CD14-positive monocyte (primary cell): ENCODE measurements around the gene MYO16. TPM values are rescaled to one million over a fixed set of nuclear protein-coding genes. Genes with fewer than 3 reads are reported as not detected.

Experiments
- DNase-seq, 3 donors: peaks; one replicate each; pipeline ENCODE4 v3.0.0-alpha.2; 2011 to 2022
- H2AFZ ChIP-seq: 2 replicates; pipeline ENCODE4 v1.6.0; 2012; ENCODE audit warnings: mild to moderate bottlenecking, low read depth, low read length, inconsistent platforms; ENCODE audit not compliant: insufficient read depth, poor library complexity, severe bottlenecking
- H3K27ac ChIP-seq, 2 donors: 1 replicate in 1 of 2; 2 replicates in 1 of 2; pipeline ENCODE4 v1.5.1; 2012 to 2013; ENCODE audit warnings: low read length in 2 of 2, control low read depth in 1 of 2, inconsistent platforms in 1 of 2, low read depth in 1 of 2, mild to moderate bottlenecking in 1 of 2
- H3K27me3 ChIP-seq, 2 donors: one replicate each; pipeline versions ENCODE4 v1.6.0 to v1.6.1; 2011 to 2013; ENCODE audit warnings: low read length in 2 of 2; ENCODE audit not compliant: control insufficient read depth in 2 of 2, insufficient read depth in 2 of 2
- H3K36me3 ChIP-seq, 2 donors: replicated peaks in 1 of 2; 1 replicate in 1 of 2; 2 replicates in 1 of 2; pipeline versions ENCODE4 v1.5.1 to v1.6.1; 2012 to 2013; ENCODE audit warnings: low read length in 2 of 2, control low read depth in 1 of 2, inconsistent platforms in 1 of 2, mild to moderate bottlenecking in 1 of 2; ENCODE audit not compliant: insufficient read depth in 2 of 2, control insufficient read depth in 1 of 2
- H3K4me1 ChIP-seq, 2 donors: 1 replicate in 1 of 2; 2 replicates in 1 of 2; pipeline versions ENCODE4 v1.5.1 to v1.6.1; 2012 to 2013; ENCODE audit warnings: low read length in 2 of 2, control low read depth in 1 of 2, inconsistent platforms in 1 of 2, mild to moderate bottlenecking in 1 of 2, moderate library complexity in 1 of 2; ENCODE audit not compliant: insufficient read depth in 2 of 2, control insufficient read depth in 1 of 2
- H3K4me2 ChIP-seq: replicated peaks from 2 replicates; pipeline ENCODE3; 2012; ENCODE audit warnings: low read length, moderate library complexity, mild to moderate bottlenecking; ENCODE audit not compliant: poor library complexity, severe bottlenecking; ENCODE audit errors: extremely low read depth
- H3K4me3 ChIP-seq, 3 experiments: fragments of 200-600 bp in 1 of 3; sonication (generic) in 1 of 3; replicated peaks in 1 of 3; 1 replicate in 2 of 3; 2 replicates in 1 of 3; pipeline ENCODE4 v1.5.1; 2011 to 2013; ENCODE audit warnings: low read length in 3 of 3, mild to moderate bottlenecking in 3 of 3, control low read depth in 2 of 3, low read depth in 2 of 3, inconsistent platforms in 1 of 3, moderate library complexity in 1 of 3
- H3K79me2 ChIP-seq: 2 replicates; pipeline ENCODE4 v1.6.0; 2012; ENCODE audit warnings: mild to moderate bottlenecking, control low read depth, inconsistent platforms, low read length, moderate library complexity; ENCODE audit not compliant: insufficient read depth
- H3K9ac ChIP-seq: 2 replicates; pipeline ENCODE4 v1.6.0; 2017; ENCODE audit warnings: low read length, mild to moderate bottlenecking; ENCODE audit not compliant: insufficient read depth, poor library complexity, severe bottlenecking
- H3K9me3 ChIP-seq, 2 donors: replicated peaks in 1 of 2; 1 replicate in 1 of 2; 2 replicates in 1 of 2; pipeline versions ENCODE4 v1.5.1 to v1.6.1; 2012 to 2013; ENCODE audit warnings: low read length in 2 of 2, control low read depth in 1 of 2; ENCODE audit not compliant: control insufficient read depth in 1 of 2, insufficient read depth in 1 of 2
- H4K20me1 ChIP-seq: 2 replicates; pipeline ENCODE4 v1.6.0; 2012; ENCODE audit warnings: mild to moderate bottlenecking, low read length, control low read depth, moderate library complexity; ENCODE audit not compliant: insufficient read depth
- H3K27ac Mint-ChIP-seq, 7 donors: one replicate each; pipeline ENCODE4 v1.8.0; 2020; ENCODE audit warnings: mild to moderate bottlenecking in 7 of 7, mixed read lengths in 7 of 7, moderate library complexity in 6 of 7, inconsistent platforms in 2 of 7
- H3K27me3 Mint-ChIP-seq, 3 donors: one replicate each; pipeline ENCODE4 v1.8.0; 2021 to 2022; ENCODE audit warnings: low read depth in 3 of 3, mild to moderate bottlenecking in 3 of 3, mixed read lengths in 3 of 3, moderate library complexity in 3 of 3, inconsistent platforms in 1 of 3
- H3K36me3 Mint-ChIP-seq, 2 donors: one replicate each; pipeline ENCODE4 v1.8.0; 2020; ENCODE audit warnings: mixed read lengths in 2 of 2, inconsistent platforms in 1 of 2, mild to moderate bottlenecking in 1 of 2
- H3K4me1 Mint-ChIP-seq: one replicate; pipeline ENCODE4 v1.8.0; 2020; ENCODE audit warnings: mild to moderate bottlenecking, mixed read lengths
- H3K4me3 Mint-ChIP-seq, 2 donors: one replicate each; pipeline ENCODE4 v1.8.0; 2020; ENCODE audit warnings: mild to moderate bottlenecking in 2 of 2, mixed read lengths in 2 of 2, moderate library complexity in 1 of 2
- H3K9me3 Mint-ChIP-seq, 7 donors: one replicate each; pipeline ENCODE4 v1.8.0; 2020 to 2022; ENCODE audit warnings: mixed read lengths in 7 of 7, mild to moderate bottlenecking in 6 of 7, moderate library complexity in 6 of 7, inconsistent platforms in 2 of 7
- WGBS: methylation state at CpG from one replicate; pipeline ENCODE4 v1.1.5; 2013; ENCODE audit warnings: missing lambda C conversion rate; ENCODE audit not compliant: insufficient coverage; 5-methylcytosine and 5-hydroxymethylcytosine counted together
- intact Hi-C, 2 donors: fragments of 100-400 bp; cut with micrococcal nuclease; formaldehyde crosslinking; loops; one replicate each; pipeline versions ENCODE4 v1.15.0 to v1.15.1; 2023
- polyA plus RNA-seq, 3 donors: library from polyadenylated mRNA; depleted of rRNA in 1 of 3; unstranded in 2 of 3; stranded (reverse) in 1 of 3; fragments of 300-500 nt in 2 of 3; fragments of >200 nt in 1 of 3; fragmentation: Illumina TruSeq in 2 of 3; gene quantifications; 1 replicate in 2 of 3; 2 replicates in 1 of 3; pipeline ENCODE4 v1.2.3, GENCODE V29; 2012 to 2021
- TF ChIP-seq, protein P1 (sequence below): fragments of 200-600 bp; IDR thresholded peaks from one replicate; pipeline ENCODE4 v1.8.0; 2022; ENCODE audit warnings: antibody characterized with exemption, mild to moderate bottlenecking

Gene MYO16
- polyA plus RNA-seq, 3 donors: not detected

DNA sequence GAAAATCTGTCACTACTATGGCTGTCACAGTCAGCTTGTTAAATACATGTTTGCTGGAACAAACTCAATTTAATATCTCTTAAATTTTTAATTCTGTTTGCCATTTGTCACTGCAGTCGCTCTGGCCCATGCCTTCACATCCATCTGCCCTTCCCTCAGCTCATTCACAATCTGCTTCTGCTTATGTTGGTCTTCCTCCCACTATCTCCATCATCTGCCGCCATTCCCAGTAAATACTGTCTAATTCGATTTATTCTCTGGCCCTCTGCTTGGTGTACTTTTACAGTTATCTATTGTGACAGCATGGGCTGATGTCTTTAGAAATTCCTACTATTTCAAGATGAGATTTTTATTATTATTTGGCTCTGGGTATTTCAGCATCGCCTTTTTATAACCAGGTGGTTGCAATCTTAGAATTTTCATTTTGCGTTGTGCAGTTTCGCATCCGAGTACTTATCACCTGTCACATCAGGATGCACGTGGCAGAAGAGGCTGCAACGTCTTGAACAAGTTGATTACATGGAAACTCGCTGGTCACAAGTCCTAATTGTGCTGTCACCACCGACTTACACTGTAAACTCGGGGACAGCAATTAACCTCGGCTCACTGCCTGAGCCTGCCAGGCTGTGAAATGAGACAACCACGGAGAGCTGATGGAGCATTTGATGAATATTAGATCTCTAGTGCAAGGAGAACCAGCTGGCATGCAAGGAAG is 158.4 kb downstream of the MYO16 start:
- H3K4me2 ChIP-seq: no peak overlapping the region
- H3K4me3 Mint-ChIP-seq: no peak overlapping the region

DNA sequence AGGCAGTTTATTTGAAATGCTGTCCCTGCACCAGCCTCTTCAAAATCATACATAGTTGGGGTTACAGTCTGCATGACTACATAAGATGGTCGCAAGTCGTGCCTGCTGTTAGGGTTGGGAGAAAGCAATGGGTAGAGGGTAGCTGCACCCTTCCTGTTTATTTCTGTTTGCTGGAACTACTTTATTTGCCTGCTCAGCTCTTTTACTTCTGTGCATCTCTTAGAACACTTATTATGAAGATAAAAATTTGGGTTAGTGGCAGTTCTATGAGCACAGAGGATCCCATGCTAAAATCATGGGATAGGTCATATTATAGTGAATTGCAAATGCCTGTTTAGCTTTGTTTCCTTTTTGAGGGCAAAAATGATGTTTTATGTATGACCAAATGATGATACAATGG is 160.1 kb downstream of the MYO16 start:
- H3K4me3 ChIP-seq: no peak overlapping the region
- TF ChIP-seq, protein P1, sequence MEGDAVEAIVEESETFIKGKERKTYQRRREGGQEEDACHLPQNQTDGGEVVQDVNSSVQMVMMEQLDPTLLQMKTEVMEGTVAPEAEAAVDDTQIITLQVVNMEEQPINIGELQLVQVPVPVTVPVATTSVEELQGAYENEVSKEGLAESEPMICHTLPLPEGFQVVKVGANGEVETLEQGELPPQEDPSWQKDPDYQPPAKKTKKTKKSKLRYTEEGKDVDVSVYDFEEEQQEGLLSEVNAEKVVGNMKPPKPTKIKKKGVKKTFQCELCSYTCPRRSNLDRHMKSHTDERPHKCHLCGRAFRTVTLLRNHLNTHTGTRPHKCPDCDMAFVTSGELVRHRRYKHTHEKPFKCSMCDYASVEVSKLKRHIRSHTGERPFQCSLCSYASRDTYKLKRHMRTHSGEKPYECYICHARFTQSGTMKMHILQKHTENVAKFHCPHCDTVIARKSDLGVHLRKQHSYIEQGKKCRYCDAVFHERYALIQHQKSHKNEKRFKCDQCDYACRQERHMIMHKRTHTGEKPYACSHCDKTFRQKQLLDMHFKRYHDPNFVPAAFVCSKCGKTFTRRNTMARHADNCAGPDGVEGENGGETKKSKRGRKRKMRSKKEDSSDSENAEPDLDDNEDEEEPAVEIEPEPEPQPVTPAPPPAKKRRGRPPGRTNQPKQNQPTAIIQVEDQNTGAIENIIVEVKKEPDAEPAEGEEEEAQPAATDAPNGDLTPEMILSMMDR: no peak
- peaks cover 0 to 6% (median 2%) of the 10 kb centered on the region in 7 donors for H3K9me3 Mint-ChIP-seq
- no peak overlapping the region for H3K27ac ChIP-seq
- H3K4me1 ChIP-seq: no peaks in the 10 kb centered on the region
- no peaks in the 10 kb centered on the region for H4K20me1 ChIP-seq
- H3K4me2 ChIP-seq: no peak overlapping the region
- no CpG with 5 or more reads among the region's 2 CpGs for WGBS
- no peak overlapping the region for H3K4me3 Mint-ChIP-seq
- DNase-seq: no peak
- no peaks in the 10 kb centered on the region for H3K9me3 ChIP-seq
- no peaks in the 10 kb centered on the region for H3K79me2 ChIP-seq
- intact Hi-C loops: no loop called here
- H2AFZ ChIP-seq: no peak overlapping the region
- no peaks in the 10 kb centered on the region for H3K4me1 Mint-ChIP-seq
- H3K27me3 Mint-ChIP-seq: no peaks in the 10 kb centered on the region
- no peak overlapping the region for H3K27ac Mint-ChIP-seq
- H3K36me3 Mint-ChIP-seq: no peaks in the 10 kb centered on the region
- H3K27me3 ChIP-seq: no peaks in the 10 kb centered on the region
- H3K36me3 ChIP-seq: no peaks in the 10 kb centered on the region
- no peak overlapping the region for H3K9ac ChIP-seq

More for the DNA sequence above, 158.4 kb downstream of the MYO16 start:
- DNase-seq: no peak
- no peaks in the 10 kb centered on the region for H3K36me3 ChIP-seq
- peaks cover 0 to 9% (median 3%) of the 10 kb centered on the region in 7 donors for H3K9me3 Mint-ChIP-seq
- intact Hi-C loops: no loop called here
- H3K4me3 ChIP-seq: no peak overlapping the region
- no peak overlapping the region for H3K27ac ChIP-seq
- H2AFZ ChIP-seq: no peak overlapping the region
- H3K4me1 ChIP-seq: no peaks in the 10 kb centered on the region
- H3K4me1 Mint-ChIP-seq: no peaks in the 10 kb centered on the region
- peaks cover 2 to 5% of the 10 kb centered on the region in 2 donors for H3K9me3 ChIP-seq
- no peaks in the 10 kb centered on the region for H3K27me3 Mint-ChIP-seq
- H3K36me3 Mint-ChIP-seq: no peaks in the 10 kb centered on the region
- H4K20me1 ChIP-seq: no peaks in the 10 kb centered on the region
- WGBS: 89% methylated on average over 12 of the region's 14 CpGs
- H3K27ac Mint-ChIP-seq: no peak overlapping the region
- H3K79me2 ChIP-seq: no peaks in the 10 kb centered on the region
- no peaks in the 10 kb centered on the region for H3K27me3 ChIP-seq
- H3K9ac ChIP-seq: no peak overlapping the region
- TF ChIP-seq, protein P1: no peak
